ENCODE measurements around the gene NUP93.

NUP93 gene

GRCh38 chr16:56817056-56817455 lies 87.1 kb downstream of the NUP93 start:
- no peak for DNase-seq (ENCODE audit: low spot score)

- no peak for DNase-seq (ENCODE audit: low spot score)
Observed at GRCh38 chr16:56817938-56818337, 88.0 kb downstream of the NUP93 start.

- DNase-seq (ENCODE audit: low spot score), result no peak
Observed at GRCh38 chr16:56823081-56823733, 93.3 kb downstream of the NUP93 start.

- DNase-seq (ENCODE audit: low spot score), result peak; percentile 46
Observed at GRCh38 chr16:56824331-56824730, 94.4 kb downstream of the NUP93 start.

GRCh38 chr16:56824804-56825203 lies 94.9 kb downstream of the NUP93 start:
- DNase-seq (ENCODE audit: low spot score), result no peak

- peak; percentile 31 for DNase-seq (ENCODE audit: low spot score)
Observed at GRCh38 chr16:56825826-56826225, 95.9 kb downstream of the NUP93 start.

- no peak for DNase-seq (ENCODE audit: low spot score)
Observed at GRCh38 chr16:56828647-56829046, 98.7 kb downstream of the NUP93 start.

- DNase-seq (ENCODE audit: low spot score), result peak; percentile 48
Observed at GRCh38 chr16:56830669-56831068, 100.7 kb downstream of the NUP93 start.

GRCh38 chr16:56832768-56833167 lies 102.8 kb downstream of the NUP93 start:
- DNase-seq (ENCODE audit: low spot score), result no peak

- no peak for DNase-seq (ENCODE audit: low spot score)
Observed at GRCh38 chr16:56833243-56833970, 103.5 kb downstream of the NUP93 start.

- no peak for DNase-seq (ENCODE audit: low spot score)
Observed at GRCh38 chr16:56835320-56835719, 105.4 kb downstream of the NUP93 start.

GRCh38 chr16:56836410-56837230 lies 106.7 kb downstream of the NUP93 start:
- no peak for DNase-seq (ENCODE audit: low spot score)

- no peak for DNase-seq (ENCODE audit: low spot score)
Observed at GRCh38 chr16:56838622-56839337, 108.9 kb downstream of the NUP93 start.

- peak; percentile 64 for DNase-seq (ENCODE audit: low spot score)
Observed at GRCh38 chr16:56841233-56841632, 111.3 kb downstream of the NUP93 start.

- DNase-seq (ENCODE audit: low spot score), result no peak
Observed at GRCh38 chr16:56841659-56842058, 111.7 kb downstream of the NUP93 start.

GRCh38 chr16:56842133-56842532 lies 112.2 kb downstream of the NUP93 start:
- no peak for DNase-seq (ENCODE audit: low spot score)

- DNase-seq (ENCODE audit: low spot score), result no peak
Observed at GRCh38 chr16:56844056-56844455, 114.1 kb downstream of the NUP93 start.

- no peak for DNase-seq (ENCODE audit: low spot score)
Observed at GRCh38 chr16:56847173-56847910, 117.4 kb downstream of the NUP93 start.

GRCh38 chr16:56848029-56848936 lies 118.4 kb downstream of the NUP93 start:
- peak; percentile 60 for DNase-seq (ENCODE audit: low spot score)

- peak; percentile 82 for DNase-seq (ENCODE audit: low spot score)
Observed at GRCh38 chr16:56848955-56849689, 119.2 kb downstream of the NUP93 start.

Measured in GM03348 (cell line).